Measurements from ENCODE around the gene SMS.

- no peak for TF ChIP-seq CTCF (IDR thresholded peaks at IDR 0.05)
- no peak for TF ChIP-seq POLR2A (IDR thresholded peaks at IDR 0.05)
- TF ChIP-seq POLR2AphosphoS5 (IDR thresholded peaks at IDR 0.05): no peak
These were observed 64.4 kb downstream of the SMS start for GRCh38 chrX:22004866-22005265.
